Panc1 (cell line): ENCODE data around the gene SELENOP. TPM values are rescaled to one million over a fixed set of nuclear protein-coding genes. Genes with fewer than 3 reads are reported as not detected.

Experiments used
- ATAC-seq: fragments of 200-7000 bp; cut with Tn5 transposase; 2 replicates; pipeline ENCODE4 v1.9.1; 2020; ENCODE audit warnings: mild to moderate bottlenecking, moderate library complexity
- BruUV-seq: library from RNA; stranded (reverse); fragments of 400-500 nt; replicated peaks from 2 replicates; lab custom pipeline; 2021; lab: Mats Ljungman, UMichigan
- CTCF ChIA-PET: fragments of 300-600 bp; sonication (Branson Sonifier 250); formaldehyde crosslinking; loops from one replicate; lab custom pipeline; 2022; ENCODE audit warnings: antibody characterized with exemption; lab: Charles Lee
- POLR2A ChIA-PET: fragments of 300-600 bp; sonication (Branson Sonifier 250); formaldehyde crosslinking; loops from one replicate; lab custom pipeline; 2022; ENCODE audit warnings: antibody characterized with exemption; lab: Charles Lee
- DNase-seq: peaks from one replicate; pipeline ENCODE4 v3.0.0-alpha.2; 2010; ENCODE audit warnings: low read depth, low spot score
- H3K27ac ChIP-seq: 2 replicates; pipeline ENCODE4 v1.5.1; 2011; ENCODE audit warnings: mild to moderate bottlenecking, low read length, inconsistent platforms
- H3K27me3 ChIP-seq: fragments of 200-500 bp; sonication (Bioruptor generic); 2 replicates; pipeline ENCODE4 v1.6.0; 2014; ENCODE audit warnings: low read length, inconsistent platforms; ENCODE audit not compliant: control insufficient read depth, insufficient read depth
- H3K36me3 ChIP-seq: fragments of 200-500 bp; sonication (Bioruptor generic); 2 replicates; pipeline ENCODE4 v1.5.1; 2014; ENCODE audit warnings: inconsistent platforms, mild to moderate bottlenecking, low read length, moderate library complexity; ENCODE audit not compliant: control insufficient read depth, insufficient read depth
- H3K4me1 ChIP-seq: 2 replicates; pipeline ENCODE4 v1.5.1; 2011; ENCODE audit warnings: inconsistent platforms, mild to moderate bottlenecking, low read length, moderate library complexity; ENCODE audit not compliant: control insufficient read depth, insufficient read depth
- H3K4me3 ChIP-seq, 2 experiments: 2 replicates each; pipeline ENCODE4 v1.5.1; 2011 to 2012; ENCODE audit warnings: low read depth in 2 of 2, low read length in 2 of 2, mild to moderate bottlenecking in 2 of 2, inconsistent platforms in 1 of 2, moderate library complexity in 1 of 2
- H3K9me3 ChIP-seq: fragments of 200-500 bp; sonication (Bioruptor generic); 2 replicates; pipeline ENCODE4 v1.5.1; 2014; ENCODE audit warnings: low read depth, mild to moderate bottlenecking, inconsistent platforms, low read length, moderate library complexity; ENCODE audit not compliant: control insufficient read depth, insufficient read depth
- CTCF ChIP-seq: fragments of 450-650 bp; IDR thresholded peaks from 2 replicates; pipeline ENCODE4 v1.5.1; 2017; ENCODE audit warnings: mild to moderate bottlenecking
- POLR2AphosphoS5 ChIP-seq: IDR thresholded peaks from 2 replicates; pipeline ENCODE4 v1.6.1; 2012; ENCODE audit warnings: mild to moderate bottlenecking, low read depth, low read length, moderate library complexity
- SIN3A ChIP-seq: IDR thresholded peaks from 2 replicates; pipeline ENCODE4 v1.6.1; 2012; ENCODE audit warnings: low read depth, mild to moderate bottlenecking, low read length, moderate library complexity, borderline replicate concordance; ENCODE audit not compliant: insufficient read depth
- TCF7L2 ChIP-seq: IDR thresholded peaks from 2 replicates; pipeline ENCODE4 v1.6.1; 2011; ENCODE audit warnings: mild to moderate bottlenecking, low read depth, low read length, inconsistent platforms
- in situ Hi-C: cut with HindIII; loops from 2 replicates; pipeline ENCODE4 v1.10.0; 2016; ENCODE audit warnings: low sequenced_read_pairs, low pct_unique_long_range_greater_than_20kb
- intact Hi-C: fragments of 100-400 bp; cut with micrococcal nuclease; formaldehyde crosslinking; loops from one replicate; pipeline ENCODE4 v1.10.0; 2022; ENCODE audit not compliant: unreplicated experiment
- total RNA-seq: library from RNA; stranded (reverse); gene quantifications from one replicate; pipeline ENCODE4 v1.2.1, GENCODE V29; 2021; ENCODE audit not compliant: unreplicated experiment
- TF ChIP-seq, protein P1 (sequence below), 2 experiments: IDR thresholded peaks; 2 replicates each; pipeline ENCODE4 v1.6.1; 2011 to 2012; ENCODE audit warnings: low read depth in 2 of 2, control low read depth in 1 of 2, low read length in 1 of 2, mild to moderate bottlenecking in 1 of 2, moderate library complexity in 1 of 2; ENCODE audit not compliant: insufficient read depth in 1 of 2

SELENOP gene
- total RNA-seq, 1 experiment from 2014 or later, result 1.6 TPM

DNA sequence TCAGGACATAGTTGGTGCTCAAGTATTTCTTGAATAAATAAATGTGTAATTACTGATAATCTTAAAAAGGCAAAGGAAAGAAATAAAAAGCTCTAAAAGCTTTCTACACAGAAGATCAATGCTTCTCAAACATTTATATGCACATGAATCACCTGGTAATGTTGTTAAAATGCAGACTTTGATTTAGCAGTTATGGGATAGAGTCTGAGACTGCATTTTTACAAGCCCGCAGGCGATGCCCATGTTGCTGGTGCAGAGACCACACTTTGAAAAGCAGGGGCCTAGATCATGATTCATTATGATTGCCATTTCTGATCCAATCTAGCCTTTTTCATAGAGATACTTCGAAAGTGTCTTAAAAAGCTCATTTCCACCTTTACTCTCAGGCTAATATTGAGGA is 58.6 kb downstream of the SELENOP start:
- no TSS peak for BruUV-seq
- in situ Hi-C loops, result no loop called here
- no peaks in the 10 kb centered on the region; the same call in 1 of the 2 replicates for H3K36me3 ChIP-seq
- ChIA-PET CTCF (no interaction called here), POLR2A (no interaction called here)
- ATAC-seq (no peak), DNase-seq (no peak)
- no peaks in the 10 kb centered on the region for H3K9me3 ChIP-seq
- no peak overlapping the region for H3K27ac ChIP-seq
- peaks cover 5% of the 10 kb centered on the region for H3K27me3 ChIP-seq
- intact Hi-C loops, result no loop called here
- TF ChIP-seq TCF7L2 (no peak), POLR2AphosphoS5 (no peak)
- no peaks in the 10 kb centered on the region; the same call in 1 of the 2 replicates for H3K4me1 ChIP-seq
- H3K4me3 ChIP-seq, result no peak overlapping the region

DNA sequence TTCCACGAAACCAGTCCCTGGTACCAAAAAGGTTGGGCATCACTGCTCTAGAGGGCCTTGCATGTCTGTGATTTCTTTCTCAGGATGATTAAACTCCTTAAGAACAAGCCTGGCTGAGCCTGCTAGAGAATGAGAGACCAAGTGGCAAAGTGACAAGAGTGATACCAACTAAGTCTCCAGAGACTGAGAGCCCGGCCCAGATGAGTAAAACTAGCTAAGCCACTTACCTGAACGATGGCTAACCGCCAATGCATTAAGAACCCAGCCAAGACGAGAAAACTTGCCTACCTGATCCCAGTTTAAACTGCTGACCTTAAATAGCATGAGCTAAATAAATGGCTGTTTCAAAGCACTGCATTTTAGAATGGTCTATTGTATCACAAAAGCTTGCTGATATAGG is 60.6 kb downstream of the SELENOP start:
- no peaks in the 10 kb centered on the region for H3K36me3 ChIP-seq
- intact Hi-C loops, result no loop called here
- H3K4me3 ChIP-seq, result no peak overlapping the region
- TF ChIP-seq SIN3A (no peak), POLR2AphosphoS5 (no peak), TCF7L2 (no peak), CTCF (no peak)
- TF ChIP-seq, protein P1, sequence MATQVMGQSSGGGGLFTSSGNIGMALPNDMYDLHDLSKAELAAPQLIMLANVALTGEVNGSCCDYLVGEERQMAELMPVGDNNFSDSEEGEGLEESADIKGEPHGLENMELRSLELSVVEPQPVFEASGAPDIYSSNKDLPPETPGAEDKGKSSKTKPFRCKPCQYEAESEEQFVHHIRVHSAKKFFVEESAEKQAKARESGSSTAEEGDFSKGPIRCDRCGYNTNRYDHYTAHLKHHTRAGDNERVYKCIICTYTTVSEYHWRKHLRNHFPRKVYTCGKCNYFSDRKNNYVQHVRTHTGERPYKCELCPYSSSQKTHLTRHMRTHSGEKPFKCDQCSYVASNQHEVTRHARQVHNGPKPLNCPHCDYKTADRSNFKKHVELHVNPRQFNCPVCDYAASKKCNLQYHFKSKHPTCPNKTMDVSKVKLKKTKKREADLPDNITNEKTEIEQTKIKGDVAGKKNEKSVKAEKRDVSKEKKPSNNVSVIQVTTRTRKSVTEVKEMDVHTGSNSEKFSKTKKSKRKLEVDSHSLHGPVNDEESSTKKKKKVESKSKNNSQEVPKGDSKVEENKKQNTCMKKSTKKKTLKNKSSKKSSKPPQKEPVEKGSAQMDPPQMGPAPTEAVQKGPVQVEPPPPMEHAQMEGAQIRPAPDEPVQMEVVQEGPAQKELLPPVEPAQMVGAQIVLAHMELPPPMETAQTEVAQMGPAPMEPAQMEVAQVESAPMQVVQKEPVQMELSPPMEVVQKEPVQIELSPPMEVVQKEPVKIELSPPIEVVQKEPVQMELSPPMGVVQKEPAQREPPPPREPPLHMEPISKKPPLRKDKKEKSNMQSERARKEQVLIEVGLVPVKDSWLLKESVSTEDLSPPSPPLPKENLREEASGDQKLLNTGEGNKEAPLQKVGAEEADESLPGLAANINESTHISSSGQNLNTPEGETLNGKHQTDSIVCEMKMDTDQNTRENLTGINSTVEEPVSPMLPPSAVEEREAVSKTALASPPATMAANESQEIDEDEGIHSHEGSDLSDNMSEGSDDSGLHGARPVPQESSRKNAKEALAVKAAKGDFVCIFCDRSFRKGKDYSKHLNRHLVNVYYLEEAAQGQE (IDR thresholded peaks at IDR 0.05; ENCODE audit: insufficient read depth in 1 of 2, low read depth in 2 of 2, low read length in 1 of 2), result no peak
- ChIA-PET POLR2A (no interaction called here), CTCF (no interaction called here)
- H3K27me3 ChIP-seq, result 0 out of 2 replicates have a peak, but pooled peaks cover 2% of the 10 kb centered on the region
- in situ Hi-C loops, result no loop called here
- DNase-seq (no peak), ATAC-seq (no peak)
- H3K4me1 ChIP-seq, result no peaks in the 10 kb centered on the region
- no peaks in the 10 kb centered on the region for H3K9me3 ChIP-seq
- no TSS peak for BruUV-seq
- no peak overlapping the region for H3K27ac ChIP-seq

- Histone ChIP-seq H3K4me3 (no peak overlapping the region), H3K27ac (no peak overlapping the region), H3K4me1 (no peaks in the 10 kb centered on the region), H3K36me3 (no peaks in the 10 kb centered on the region), H3K9me3 (no peaks in the 10 kb centered on the region), H3K27me3 (0 out of 2 replicates have a peak, but pooled peaks cover 2% of the 10 kb centered on the region)
- ChIA-PET CTCF (no interaction called here), POLR2A (no interaction called here)
- TF ChIP-seq SIN3A (no peak), CTCF (no peak), TCF7L2 (no peak), POLR2AphosphoS5 (no peak)
- TF ChIP-seq, protein P1 (IDR thresholded peaks at IDR 0.05; ENCODE audit: insufficient read depth in 1 of 2, low read depth in 2 of 2, low read length in 1 of 2), result no peak
- intact Hi-C loops, result no loop called here
- in situ Hi-C loops, result no loop called here
- DNase-seq (no peak), ATAC-seq (no peak)
- BruUV-seq, result no TSS peak
Observed at GRCh38 chr5:42750507-42750906, 61.2 kb downstream of the SELENOP start.
